Heart left ventricle (tissue), 13 donors: ENCODE results near the gene IMMP2L.

ENCODE experiments used
- POLR2A ChIP-seq, 2 donors: fragments of 450-650 bp; IDR thresholded peaks; one replicate each; pipeline ENCODE4 v1.6.1; 2017; ENCODE audit warnings: antibody characterized with exemption in 2 of 2, mild to moderate bottlenecking in 2 of 2, moderate library complexity in 2 of 2
- TF ChIP-seq, protein P1 (sequence below), 12 donors: fragments of 200-600 bp; sonication (generic) in 4 of 12; IDR thresholded peaks; one replicate each; pipeline versions ENCODE4 v1.5.0 to v1.8.0; 2018 to 2022; ENCODE audit warnings: antibody characterized with exemption in 12 of 12, mild to moderate bottlenecking in 5 of 12
- donor health status: ischemic (EF 13 %, LVEDD 7.1; RV severe dilation, severe dysfunction).
- donor health status: DM: no; HTN: yes; CAD: no.
- donor health status: DM: no; HTN: no; CAD: no.
- donor health status: ischemic (EF 25% LVEDD 6.9; RV normal size, moderate dysfunction).
- donor health status: ischemic (EF 25% LVEDD 5.7; RV mildly dilated, moderate dysfunction).
- donor health status: ischemic (EF 35%, LVEDD 5.7; RV mildly dilated, moderate dysfunction).
- donor health status: nonischemic (EF 11% LVEDD 7.7; RV severe dilation, severe dysfunction).
- donor health status: DM: yes; HTN: yes; CAD: no.
- donor health status: PGD.
- donor health status: ischemic (EF 29% LVEDD 5.4; RV normal size, mild dysfunction).
- donor health status: nonischemic (EF 23%, LVEDD 6.1; RV moderate dilation, normal function).

DNA sequence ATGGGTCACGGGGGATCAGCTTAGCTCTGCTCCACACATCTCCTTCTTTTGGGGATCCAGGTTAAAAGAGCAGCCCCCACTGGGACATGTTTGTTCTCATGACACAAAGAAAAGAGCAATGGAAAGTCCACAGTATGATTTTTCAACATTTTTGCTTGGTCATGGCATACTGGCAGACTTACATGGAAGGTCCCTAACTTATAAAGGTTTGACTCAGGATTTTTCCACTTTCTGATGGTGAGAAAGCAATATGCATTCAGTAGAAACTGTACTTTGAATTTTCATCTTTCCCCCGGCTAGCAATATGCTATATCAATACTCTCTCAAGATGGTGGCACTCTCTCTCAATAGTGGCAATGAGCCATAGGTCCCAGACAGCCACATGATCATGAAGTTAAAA is 699.0 kb downstream of the IMMP2L start:
- TF ChIP-seq, protein P1, sequence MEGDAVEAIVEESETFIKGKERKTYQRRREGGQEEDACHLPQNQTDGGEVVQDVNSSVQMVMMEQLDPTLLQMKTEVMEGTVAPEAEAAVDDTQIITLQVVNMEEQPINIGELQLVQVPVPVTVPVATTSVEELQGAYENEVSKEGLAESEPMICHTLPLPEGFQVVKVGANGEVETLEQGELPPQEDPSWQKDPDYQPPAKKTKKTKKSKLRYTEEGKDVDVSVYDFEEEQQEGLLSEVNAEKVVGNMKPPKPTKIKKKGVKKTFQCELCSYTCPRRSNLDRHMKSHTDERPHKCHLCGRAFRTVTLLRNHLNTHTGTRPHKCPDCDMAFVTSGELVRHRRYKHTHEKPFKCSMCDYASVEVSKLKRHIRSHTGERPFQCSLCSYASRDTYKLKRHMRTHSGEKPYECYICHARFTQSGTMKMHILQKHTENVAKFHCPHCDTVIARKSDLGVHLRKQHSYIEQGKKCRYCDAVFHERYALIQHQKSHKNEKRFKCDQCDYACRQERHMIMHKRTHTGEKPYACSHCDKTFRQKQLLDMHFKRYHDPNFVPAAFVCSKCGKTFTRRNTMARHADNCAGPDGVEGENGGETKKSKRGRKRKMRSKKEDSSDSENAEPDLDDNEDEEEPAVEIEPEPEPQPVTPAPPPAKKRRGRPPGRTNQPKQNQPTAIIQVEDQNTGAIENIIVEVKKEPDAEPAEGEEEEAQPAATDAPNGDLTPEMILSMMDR (IDR thresholded peaks at IDR 0.05), result no peak
- no peak for TF ChIP-seq POLR2A (IDR thresholded peaks at IDR 0.05)
